ENCODE results near the gene MMP20.

MMP20 gene

DNA sequence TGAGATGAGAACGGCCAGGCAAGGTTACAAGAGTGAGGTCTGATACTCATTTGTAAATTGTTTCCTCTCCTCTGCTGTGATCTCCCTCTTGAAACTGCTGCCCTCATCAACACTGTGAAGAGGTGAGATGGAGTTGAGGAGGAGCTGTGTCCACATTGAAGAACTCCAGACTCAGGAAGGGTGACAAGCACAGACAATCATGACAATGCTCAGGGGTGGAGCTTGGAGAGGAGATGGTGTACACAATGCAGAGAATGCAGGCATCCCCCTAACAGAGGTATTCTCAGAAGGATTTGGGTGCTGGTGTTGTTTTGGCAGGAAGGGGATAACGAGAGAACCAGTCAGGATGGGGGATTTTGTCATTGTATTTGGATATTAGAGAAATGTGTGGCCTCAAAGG is 73.1 kb downstream of the MMP20 start:
- no peak for DNase-seq

DNA sequence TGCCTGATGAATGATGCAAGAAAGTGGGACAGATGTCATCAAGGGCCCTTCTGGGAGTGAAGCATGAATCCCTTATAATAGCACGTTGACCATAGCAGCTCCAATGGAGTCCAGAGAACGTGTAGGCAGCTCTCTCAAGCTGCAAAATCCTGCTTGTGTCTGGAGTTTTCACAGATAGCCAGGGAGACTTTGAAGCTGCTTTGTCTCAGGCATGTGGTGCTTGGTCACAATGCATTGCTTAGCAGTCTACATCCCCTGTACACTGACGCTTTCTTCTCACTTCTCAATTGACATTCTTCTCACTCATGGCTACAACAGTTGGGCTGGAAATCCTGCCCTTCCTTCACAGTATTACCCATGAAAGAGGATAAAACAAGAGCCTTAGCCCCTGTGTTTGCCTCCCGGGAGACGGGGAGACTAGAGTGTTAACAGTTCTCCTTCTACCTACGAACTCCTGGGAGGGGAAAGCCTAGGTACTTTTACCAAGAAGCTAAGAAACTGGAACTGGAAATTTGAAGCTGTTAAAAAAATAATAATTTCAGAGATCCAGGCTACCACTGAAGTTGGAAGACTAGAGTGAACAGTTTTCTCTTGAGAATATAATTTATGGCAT is 73.9 kb downstream of the MMP20 start:
- DNase-seq = no peak

- DNase-seq = no peak
Measured at GRCh38 chr11:102546923-102547471, 78.1 kb downstream of the MMP20 start.

GRCh38 chr11:102546427-102546826 is 78.7 kb downstream of the MMP20 start:
- DNase-seq = no peak

DNA sequence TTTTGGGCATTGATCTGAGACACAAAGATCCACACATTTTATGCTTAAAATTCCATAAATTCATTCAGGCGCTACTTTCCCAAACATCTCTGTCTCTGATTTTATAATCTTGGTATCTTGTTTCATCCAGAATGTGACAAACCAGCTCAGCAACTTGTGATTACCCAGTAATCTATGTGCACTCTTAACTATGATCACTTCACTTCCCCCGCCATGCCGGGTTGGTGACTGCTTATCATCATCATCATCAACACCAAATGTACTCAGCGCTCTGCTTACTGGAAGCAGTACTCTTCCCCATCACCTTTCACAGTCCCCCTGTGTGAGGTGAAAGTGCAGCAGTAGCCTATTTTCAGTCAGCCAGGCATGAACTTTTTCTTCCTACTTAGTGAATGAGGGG is 79.4 kb downstream of the MMP20 start:
- DNase-seq = no peak

DNA sequence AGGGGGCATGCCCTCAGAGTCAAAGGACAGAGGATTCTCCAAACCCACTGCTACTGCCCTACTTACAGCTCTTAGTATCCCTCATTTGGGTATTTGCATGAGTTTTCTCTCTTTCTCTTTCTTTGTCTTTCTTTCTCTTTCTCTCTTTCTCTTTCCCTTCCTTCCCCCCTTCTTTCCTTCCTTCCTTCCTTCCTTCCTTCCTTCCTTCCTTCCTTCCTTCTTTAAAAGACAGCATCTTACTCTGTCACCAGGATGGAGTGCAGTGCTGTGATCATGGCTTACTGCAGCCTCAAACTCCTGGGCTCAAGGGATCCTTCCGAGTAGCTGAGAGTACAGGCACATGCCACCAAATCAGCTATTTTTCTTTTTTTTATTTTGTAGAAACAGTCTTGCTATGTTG is 80.5 kb downstream of the MMP20 start:
- DNase-seq = no peak

GRCh38 chr11:102539567-102539966 is 85.6 kb downstream of the MMP20 start:
- DNase-seq = no peak

GRCh38 chr11:102538932-102539331 is 86.2 kb downstream of the MMP20 start:
- no peak for DNase-seq

DNA sequence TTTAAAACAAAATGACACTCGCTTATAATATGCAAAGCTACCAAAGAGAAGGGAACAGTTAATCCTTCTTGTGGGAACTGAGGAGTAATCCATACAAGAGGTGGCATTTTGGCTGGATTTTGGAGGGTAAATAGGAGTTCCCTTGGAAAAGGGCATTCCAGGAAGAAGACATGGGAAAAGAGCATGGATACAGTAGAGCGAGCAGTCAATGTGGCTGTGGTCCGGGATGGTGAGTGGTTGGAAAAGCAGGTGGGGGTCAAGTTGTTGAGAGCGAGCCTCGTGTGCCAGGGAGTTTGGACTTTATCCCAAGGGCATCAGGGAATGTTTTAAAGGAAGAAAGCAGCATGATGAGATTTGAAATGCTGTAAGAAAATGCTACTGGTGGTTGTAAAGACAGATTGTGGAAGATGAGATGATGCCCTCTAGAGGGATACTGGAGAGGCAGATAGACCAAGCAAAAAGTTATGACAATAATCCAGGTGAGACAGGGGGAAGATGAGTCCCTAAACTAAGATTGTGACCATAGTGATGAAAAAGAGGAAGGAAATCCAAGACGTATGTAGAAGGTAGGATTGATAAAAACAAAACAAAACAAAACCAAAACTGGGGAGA is 90.8 kb downstream of the MMP20 start:
- no peak for DNase-seq

DNA sequence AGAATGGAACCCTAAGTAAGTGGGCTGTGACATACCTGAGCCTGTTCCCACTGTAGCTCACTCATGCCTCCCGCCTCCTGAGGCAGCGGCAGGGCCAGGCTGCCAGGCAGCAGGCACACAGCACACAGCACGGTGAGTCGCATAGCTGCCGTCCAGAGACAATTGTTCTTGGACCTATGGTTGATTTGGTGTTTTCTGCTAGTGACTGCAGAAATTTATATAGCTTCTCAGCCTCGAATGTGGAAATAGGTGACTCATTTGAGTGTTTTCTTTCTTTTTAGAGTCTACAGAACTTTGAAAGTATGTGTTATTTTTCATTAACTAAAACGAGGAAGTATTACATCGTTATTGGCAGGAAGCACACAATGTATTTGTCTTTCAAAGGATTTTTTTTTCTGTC is 94.6 kb downstream of the MMP20 start, which contains the start of gene MMP7:
Gene MMP7, minus strand, starts transcription at position 190 of the 400 bp plus-strand sequence. Its CDS starts 47 bp downstream, at position 143.
- no peak for DNase-seq

DNA sequence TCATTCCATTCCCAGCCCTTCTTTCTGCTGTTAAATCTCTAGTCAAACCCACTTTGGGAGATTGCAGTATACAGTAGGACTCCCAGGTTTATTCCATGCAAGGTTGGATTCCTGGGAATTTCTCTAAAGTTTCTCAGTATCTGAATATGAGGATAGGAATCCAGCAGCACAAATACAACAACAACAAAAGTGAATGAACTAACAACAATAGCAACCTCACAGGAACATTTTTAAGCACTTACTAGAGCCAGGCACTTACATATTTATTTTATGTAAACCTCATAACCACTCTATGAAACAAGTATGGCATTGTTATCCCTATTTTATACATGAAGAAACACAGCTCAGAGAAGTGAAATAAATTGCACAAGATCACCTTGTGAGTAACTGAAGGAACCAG is 96.5 kb downstream of the MMP20 start:
- no peak for DNase-seq

GRCh38 chr11:102527684-102528083 is 97.4 kb downstream of the MMP20 start:
- DNase-seq = no peak

- DNase-seq = no peak
Measured at GRCh38 chr11:102527041-102527440, 98.1 kb downstream of the MMP20 start.

All from retina (tissue), 1 donor.